GM21528 (cell line): Measurements from ENCODE around the gene TNFRSF6B.
"Not testable (repeated sequence)": the region's sequence is repeated elsewhere in the genome, so short reads cannot be mapped to it uniquely, and the experiment has no call there.

ENCODE experiments used
- ATAC-seq: cut with Tn5 transposase; IDR thresholded peaks from one replicate; pipeline ENCODE4 v1.9.1; 2021; ENCODE audit warnings: mild to moderate bottlenecking, moderate library complexity; ENCODE audit not compliant: unreplicated experiment, low FRiP score

TNFRSF6B gene

DNA sequence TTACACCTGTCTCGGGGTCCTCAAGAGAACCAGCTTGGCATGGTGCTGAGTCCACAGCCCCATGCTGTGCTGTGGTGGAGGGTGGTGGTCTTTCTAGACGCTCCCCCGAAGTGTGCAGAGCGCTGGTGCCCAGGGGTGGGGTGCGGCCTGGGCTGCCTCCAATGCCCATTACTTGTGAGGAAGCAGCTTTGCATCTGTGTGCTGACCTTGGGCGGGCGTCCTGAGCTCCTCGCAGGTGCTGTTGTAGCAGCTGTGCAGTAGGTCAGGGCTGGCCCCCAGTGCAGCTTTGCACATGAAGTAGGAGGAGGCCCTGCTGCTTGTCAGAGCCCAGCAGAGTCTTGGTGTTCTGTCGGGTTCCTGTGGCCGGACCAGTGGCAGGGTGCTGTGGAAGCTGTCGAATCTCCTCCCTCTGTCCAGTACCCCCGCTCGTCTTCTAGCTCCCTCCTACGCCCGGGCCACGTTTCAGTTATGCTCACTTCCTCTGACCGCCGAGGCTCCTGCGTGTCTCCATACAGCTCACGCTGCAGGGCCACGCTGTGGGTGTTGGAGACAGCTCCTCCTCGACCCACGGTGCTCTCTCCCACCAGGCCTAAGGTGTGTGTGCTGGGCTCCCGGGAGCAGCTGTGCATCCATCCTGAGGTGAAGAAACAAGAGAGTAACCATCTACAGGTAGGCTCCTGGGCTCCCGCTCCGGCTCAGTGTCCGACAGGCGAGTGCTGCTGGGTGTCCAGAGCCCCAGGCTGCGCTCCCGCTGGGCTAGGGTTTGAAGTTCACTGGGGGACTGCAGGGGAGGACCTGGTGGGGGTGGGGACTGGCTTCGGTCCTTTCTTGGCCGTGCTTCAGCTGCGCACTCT, 34.3 kb upstream of the TNFRSF6B start:
- ATAC-seq: no peak

DNA sequence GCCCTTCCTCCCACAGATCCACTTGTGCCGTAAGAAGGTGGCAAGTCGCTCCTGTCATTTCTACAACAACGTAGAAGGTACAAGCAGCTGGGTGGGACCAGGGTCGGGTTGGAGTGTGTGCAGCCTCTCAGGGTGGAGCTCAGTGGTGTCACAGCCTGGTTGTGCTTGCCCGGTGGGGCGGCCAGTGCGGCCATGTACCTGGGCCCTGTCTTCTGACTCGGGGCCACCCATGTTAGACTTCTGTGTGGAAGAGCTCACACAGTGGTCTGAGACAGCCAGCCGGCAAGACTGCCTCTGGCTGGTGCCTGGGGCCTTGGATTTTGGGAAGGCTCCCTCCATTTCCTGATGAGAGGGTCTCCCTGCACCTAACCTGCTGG, 33.7 kb upstream of the TNFRSF6B start:
- ATAC-seq: no peak

DNA sequence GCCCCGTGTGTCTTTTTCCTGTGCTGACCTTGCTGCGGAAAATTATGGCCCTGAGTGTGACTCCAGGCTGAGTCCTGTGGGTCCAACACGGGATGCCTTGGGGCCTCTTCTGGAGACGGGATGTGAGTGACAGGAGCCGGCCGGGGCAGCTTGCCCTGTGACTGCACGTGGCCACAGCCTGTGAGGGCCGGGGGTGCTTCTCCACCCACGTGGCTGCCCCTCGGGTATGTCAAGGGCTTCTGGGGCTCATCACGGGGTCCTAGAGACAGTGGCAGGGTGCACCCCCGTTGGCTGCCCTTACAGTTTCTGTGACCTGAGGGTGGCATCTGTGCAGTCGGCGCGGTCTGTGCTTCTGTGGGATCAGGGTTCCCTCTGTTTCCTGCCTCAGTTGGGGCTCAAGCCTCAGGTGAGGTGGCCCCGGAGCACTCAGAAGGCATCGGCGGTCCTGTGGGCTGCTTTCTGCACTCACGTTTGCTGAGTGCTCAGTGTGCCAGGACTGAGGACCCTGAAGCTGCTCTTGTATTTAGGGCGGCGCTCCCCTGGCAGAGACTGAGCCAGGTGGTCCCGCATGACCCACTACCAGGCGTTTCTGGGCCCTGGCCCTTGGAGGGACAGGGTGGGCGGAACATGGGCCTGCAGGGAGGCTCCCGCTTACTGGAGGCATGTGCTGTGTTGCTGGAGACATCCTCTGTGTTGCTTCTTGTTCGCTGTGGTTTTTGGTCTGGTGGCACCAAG, 33.0 kb upstream of the TNFRSF6B start:
- no peak for ATAC-seq

DNA sequence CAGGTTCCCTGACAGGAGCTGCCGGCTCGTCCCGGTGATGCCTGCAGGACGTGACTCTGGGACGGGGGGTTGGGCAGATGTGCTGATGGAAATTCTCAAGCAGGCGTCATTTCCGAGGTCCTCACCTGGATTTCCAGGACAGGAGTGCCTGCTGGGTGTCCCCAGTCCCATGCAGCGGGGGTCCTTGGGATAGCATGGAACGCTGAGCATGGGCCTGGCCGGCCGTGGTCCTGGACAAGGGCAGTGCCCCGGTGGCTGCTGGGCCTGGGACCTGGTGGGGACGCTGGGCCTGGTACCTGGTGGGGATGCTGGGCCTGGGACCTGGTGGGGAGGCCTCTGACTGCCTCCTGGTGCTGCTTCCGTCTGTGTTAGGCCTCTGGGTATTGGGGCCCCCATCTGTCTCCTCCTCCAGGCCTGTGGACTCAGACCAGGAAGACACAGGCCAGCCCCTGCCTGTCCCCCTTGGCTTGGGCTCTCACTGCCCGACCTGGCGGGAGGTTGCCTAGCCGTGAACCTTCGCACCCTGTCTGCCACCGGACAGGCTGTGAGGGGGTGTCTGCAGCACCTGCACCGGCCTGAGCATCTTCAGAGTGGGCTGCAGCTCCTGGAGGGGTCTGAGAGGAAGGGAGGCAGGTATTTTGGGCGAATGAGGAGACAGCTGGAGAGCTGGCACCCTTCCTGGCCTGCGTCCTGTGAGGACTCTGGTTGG, 32.2 kb upstream of the TNFRSF6B start:
- no peak for ATAC-seq

DNA sequence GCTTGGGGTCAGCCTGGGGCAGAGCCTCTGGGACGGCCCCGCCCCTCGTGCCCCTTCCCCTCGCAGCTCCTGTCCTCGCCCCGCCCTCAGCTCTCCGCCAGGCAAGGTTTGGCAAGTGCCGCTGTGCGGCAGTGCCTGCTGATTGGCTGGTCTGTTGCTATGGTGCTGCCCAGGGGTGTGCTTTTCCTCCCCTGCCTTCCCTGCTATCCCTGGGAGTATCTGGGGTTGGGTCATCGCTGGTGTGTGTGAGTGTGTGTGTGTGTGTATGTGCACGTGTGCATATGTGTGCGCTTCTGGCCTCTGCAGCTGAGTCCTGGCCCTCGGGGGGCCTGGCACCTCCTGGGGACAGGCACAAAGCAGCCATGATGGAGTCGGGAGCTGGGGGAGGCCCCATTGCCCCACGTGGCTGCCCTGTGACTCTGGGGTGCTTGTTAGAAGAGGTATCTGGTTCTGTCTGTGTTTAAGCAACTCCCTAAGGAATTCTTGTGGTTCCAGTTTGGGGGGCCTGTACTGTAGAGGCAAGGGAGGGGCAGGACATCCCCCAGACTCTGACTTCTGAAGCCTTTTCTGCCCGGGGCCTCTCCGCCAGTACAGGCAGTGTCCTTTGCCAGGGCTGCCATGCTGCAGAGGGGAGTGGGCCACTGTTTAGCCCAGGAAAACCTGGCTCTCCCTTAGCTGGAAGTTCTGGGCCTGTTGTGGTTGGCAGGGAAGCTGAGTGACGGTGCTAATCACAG, 31.4 kb upstream of the TNFRSF6B start:
- ATAC-seq: no peak

DNA sequence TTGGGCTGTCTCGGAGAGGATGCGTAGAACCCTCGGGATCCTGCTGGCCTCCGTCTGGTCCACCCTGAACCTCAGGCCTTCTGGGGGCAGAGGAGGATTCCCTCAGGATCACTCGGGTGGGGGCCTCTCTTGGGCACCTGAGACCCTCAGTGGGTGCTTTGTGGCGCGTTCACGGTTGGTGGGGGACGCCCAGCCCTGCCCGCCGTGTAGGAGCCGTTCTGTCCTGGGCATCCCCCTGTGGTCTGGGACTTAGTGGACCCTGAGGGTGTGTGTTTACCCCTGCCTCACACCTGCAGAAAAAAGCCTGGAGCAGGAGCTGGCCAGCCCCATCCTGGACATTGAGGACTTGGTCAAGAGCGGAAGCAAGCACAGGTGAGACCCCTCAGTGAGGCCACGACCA, 30.7 kb upstream of the TNFRSF6B start:
- no peak for ATAC-seq

DNA sequence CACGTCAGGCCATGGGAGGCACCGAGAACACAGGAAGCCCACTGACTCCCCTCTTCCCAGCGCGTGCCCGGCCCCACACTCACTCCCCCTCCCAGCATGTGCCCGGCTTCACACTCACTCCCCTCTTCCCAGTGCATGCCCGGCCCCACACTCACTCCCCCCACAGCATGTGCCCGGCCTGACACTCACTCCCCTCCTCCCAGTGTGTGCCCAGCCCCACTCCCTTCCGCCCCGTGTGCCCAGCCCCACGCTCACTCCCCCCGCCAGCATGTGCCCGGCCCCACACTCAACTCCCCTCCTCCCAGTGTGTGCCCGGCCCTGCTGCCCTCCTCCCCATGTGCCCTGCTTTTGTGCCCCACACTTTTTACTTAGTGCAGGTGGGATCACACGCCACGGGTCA, 28.6 kb upstream of the TNFRSF6B start:
- ATAC-seq: no peak

DNA sequence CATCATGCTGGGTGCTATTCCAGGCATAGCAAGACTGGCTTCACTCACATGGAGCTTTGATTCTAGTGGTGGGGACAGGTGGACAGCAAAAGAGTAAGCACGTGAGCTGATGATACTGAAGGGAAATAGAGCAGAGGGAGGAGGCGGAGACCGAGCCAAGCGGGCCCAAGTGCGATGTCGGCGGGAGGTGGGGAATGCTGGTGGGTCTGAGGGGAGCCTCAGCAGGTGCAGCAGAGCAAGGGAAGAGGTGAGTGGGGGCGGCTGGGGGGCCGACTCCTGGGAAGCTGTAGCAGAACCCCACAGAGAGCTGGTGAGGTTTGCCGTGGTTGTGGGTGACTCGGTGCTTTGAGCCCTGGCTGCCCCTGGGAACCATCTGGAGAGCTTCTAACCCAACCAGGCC, 28.1 kb upstream of the TNFRSF6B start:
- ATAC-seq: no peak

DNA sequence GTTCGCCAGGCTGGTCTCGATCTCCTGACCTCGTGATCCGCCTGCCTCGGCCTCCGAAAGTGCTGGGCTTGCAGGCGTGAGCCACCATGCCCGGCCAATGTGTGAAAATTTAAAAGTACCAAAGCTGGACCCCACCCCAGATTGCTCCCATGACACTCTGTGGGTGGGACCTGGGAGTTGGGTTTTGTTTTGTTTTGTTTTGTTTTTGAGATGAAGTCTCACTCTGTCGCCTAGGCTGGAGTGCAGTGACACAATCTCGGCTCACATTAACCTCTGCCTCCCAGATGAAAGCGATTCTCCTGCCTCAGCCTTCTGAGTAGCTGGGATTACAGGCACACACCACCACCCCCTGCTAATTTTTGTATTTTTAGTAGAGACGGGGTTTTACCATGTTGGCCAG, 24.8 kb upstream of the TNFRSF6B start:
- ATAC-seq: not testable (repeated sequence)

DNA sequence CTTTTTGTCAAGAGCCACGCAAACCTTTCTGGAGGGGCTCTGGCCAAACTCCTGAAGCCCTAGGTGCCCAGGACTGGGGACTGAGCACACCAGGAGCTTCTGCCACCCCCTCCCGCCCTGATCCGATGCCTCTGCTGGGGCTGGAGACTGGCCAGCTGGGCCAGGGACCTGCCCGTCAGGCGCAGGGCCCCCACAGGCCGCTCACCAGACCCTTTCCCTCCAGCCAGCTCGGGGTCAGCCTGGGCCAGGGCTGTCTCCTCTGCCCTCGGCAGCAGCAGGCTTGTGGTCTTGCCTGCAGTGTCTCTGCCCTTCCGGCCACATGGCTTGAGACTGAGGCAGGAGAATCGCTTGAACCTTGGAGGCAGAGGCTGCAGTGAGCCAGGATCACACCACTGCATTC, 23.8 kb upstream of the TNFRSF6B start:
- no peak for ATAC-seq

DNA sequence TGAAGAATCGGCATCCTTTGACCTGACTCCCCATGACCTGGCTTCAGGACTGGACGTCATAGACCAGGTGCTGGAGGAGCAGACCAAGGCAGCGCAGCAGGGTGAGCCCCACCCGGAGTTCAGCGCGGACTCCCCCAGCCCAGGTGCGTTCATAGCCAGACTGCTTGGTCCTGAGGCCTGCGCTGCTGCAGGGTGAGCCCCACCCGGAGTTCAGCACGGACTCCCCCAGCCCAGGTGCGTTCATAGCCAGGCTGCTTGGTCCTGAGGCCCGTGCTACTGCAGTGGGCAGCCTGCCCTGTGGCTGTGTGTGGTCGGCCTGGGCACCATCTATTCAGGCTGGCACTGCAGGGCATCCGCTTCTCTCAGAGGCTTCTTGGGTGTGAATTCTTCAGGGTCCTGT, 22.5 kb upstream of the TNFRSF6B start:
- ATAC-seq: no peak

DNA sequence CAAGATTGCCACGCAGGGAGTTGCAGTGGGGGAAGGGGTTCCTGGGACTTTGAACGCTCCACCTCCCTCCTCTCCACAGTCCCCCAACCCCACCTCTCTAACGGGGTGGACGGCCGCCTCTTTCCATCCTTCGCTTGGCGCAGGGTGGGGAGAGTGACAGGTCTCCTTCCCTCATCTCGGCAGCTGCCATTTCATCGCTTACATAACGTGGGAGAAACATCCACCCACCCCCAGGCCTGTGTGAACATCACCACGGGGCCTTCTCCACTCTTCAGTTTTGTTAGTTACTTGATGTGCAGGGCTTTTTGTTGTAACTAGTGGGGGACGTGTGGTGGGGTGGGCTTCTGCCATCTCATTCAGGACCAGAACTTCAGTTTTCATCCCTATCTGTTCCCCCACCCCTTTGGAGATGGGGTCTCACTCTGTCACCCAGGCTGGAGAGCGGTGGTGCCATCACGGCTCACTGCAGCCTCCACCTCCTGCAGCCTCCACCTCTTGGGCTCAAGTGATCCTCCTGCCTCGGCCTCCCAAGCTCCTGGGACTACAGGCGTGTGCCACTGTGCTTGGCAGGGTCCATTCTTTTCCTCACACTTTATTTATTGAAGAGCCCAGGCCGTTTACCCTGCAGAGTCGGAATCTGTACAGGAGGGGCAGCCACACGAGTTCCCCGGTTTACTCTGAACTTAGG, 20.6 kb upstream of the TNFRSF6B start:
- ATAC-seq: no peak

DNA sequence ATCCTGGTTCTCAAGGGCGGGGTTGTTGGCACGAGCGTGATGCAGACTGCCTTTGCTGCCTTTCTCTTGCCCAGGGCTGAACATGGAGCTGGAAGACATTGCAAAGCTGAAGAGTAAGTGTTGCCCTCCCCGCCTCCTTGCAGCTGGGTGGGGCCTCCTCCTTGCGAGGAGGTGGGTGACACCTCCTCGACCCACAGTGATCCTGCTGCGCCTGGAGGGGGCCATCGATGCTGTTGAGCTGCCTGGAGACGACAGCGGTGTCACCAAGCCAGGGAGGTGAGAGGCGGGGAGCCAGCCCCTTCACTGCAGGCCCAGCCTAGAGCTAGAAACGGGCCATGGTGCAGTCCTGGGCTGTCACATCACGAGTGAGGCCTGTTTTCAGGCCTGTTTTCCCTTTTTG, 18.4 kb upstream of the TNFRSF6B start:
- no peak for ATAC-seq

DNA sequence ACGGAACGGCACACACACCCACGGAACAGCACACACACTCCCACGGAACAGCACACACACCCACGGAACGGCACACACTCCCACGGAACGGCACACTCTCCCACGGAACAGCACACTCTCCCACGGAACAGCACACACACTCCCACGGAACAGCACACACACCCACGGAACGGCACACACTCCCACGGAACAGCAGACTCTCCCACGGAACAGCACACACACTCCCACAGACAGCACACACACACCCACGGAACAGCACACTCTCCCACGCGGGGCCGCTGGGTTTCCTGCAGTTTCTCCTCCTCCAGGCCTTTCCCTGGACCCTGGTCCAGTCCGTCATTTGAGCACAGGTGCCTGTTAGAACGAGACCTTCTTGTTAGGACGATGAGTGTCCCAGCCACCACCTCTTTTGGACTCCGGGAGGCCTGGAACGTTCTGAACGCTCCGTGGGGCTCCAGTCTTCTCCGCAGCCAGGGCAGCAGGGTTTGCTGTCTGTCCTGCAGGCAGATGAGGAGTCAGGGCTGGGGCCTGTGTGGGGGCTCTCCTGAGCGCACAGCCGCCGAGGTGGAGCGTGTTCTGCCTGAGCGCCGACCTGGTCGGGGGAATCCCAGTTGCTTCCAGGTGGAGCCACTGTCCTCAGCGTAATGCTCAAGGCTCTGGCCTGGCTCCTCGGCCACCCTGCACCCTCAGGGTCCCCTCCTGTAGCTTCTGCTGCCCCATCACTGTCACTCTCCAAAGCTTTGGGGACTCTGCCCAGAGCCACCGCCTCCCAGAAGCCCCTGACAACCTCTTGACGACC, 17.6 kb upstream of the TNFRSF6B start:
- ATAC-seq: no peak

DNA sequence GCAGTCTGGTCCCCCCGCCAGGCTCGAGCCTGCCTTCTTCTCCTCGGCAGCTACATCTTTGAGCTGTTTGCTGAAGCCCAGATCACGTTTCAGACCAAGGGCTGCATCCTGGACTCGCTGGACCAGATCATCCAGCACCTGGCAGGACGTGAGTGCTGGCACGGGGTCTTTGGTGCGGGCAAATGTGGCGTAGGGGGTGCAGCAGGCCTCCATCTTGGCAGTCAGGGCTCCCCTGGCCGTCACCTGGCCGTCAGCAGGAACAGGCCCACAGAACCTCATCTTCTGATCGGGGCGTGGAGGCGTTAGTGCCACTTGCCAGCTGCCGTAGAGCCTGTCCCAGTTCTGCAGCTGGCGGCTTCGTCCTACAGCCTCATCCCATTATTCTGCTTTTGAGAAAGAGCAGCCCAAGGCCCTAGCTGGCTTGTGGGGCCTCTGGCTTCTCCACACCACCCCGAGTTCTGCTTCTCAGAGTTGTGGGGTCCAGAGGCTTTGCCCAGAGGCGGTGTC, 16.6 kb upstream of the TNFRSF6B start:
- no peak for ATAC-seq

DNA sequence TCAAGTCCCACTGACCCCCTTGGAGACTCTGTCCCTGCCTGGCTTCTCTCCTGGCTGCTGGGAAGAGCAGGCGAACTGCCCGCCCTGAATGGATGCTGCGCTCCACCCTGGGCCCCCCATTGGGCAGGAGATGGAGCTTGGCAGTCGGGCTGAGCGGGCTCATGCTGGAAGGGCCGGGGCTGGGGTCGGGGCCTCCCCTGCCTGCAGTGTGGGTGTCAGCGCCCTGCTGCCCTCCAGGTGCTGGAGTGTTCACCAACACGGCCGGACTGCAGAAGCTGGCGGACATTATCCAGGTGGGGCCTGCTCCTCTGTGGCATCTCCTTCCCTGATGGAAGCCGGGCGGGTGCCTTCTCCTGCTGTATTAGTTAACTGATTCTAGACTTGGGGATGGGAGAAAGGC, 16.0 kb upstream of the TNFRSF6B start:
- ATAC-seq: no peak

DNA sequence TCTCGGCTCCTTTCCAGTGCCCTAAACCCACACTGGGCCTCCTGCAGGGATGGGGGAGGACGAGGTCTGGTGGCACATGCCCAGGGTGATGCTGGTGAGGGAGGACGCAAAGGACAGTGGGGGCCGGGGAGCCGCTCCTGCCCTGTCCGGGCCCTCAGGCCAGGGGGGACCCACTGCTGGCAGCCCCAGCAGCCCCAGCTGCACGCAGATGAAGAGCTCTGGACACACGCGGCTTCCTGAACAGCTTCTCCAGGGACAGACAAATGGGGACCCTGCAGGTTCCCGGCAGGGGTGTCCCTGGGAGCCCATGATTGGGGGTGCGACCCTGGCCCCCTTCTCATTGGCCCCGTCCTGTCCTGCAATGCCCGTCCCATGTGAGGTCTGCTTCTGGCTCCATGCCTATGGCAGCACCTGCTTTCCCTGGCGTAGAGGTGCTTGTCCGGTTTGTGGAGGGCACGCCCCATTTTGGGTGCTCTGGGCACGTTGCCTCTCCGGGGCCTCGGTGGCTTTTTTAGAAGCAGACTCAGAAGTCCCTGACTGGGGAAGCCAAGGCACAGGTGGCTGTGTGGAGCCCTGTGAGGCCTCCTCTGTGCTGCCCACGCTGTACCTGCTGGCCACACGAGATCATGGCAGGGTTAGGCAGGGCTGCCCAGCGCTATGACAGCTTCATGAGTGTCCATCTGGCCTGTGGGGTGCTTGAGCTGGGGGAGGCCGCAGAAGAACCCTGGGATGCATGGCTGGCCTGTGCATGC, 15.4 kb upstream of the TNFRSF6B start:
- ATAC-seq: no peak

DNA sequence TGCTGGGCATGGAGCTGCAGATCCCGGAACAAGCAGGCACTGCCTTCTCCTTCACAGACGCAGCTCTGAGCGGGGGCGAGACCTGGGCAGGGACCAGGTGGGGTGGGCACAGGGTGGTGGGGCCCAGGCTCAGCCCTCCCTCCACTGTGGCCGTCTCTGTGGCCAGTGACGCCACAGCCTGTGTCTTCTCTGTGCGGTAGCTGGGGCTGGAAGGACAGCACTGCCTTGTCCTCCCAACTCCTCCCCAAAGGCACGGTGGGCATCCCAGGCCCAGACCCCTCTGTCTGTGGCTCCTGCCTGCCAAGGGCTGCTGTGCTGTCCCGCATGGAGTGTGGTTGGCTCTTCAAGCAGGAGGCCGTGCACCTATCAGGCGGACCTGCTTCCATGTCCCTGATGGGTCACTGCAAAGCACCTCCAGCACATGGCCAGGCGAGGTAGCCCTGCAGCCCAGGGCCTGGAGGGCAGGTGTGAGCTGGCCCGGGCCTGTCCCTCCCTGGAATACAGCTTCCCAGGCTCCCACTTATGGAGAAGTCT, 14.8 kb upstream of the TNFRSF6B start:
- ATAC-seq: no peak
